ENCODE results near the gene TADA3. TPM values are rescaled to one million over a fixed set of nuclear protein-coding genes. Genes with fewer than 3 reads are reported as not detected.

TADA3 gene
- total and polyA plus RNA-seq, 9 of the 15 experiments (the other 6 are each of a cell fraction or from before 2014, with no cell fraction given): 4.1 to 110 (median 74.8) TPM

GRCh38 chr3:9817436-9817835 is 25.2 kb upstream of the TADA3 start:
- WGBS (ENCODE audit: insufficient coverage, low coverage, missing lambda C conversion rate): 86% methylated on average over 6 of the region's 6 CpGs
- POLR2A ChIA-PET: interaction anchor here (1.1 to 1.7 kb wide), 3 partner anchors 10 to 160 kb away, joined by 3 to 4 read pairs (median 4); no protein-coding TSS in a partner anchor
- no peak for FAIRE-seq

GRCh38 chr3:9815986-9816385 is 23.7 kb upstream of the TADA3 start:
- POLR2A ChIA-PET: interaction anchor here (0.7 to 3.1 kb wide), 6 partner anchors 11 to 140 kb away, joined by 3 to 34 read pairs (median 4); no protein-coding TSS in a partner anchor
- Histone ChIP-seq H3K4me2 (ENCODE audit: insufficient read depth, low read length) (no peak overlapping the region), H3K27ac (ENCODE audit: extremely low read depth, low read depth, low read length) (no peak overlapping the region), H3K9me3 (replicated peaks; ENCODE audit: control insufficient read depth, insufficient read depth, low read depth, low read length) (no peaks in the 10 kb centered on the region), H3K79me2 (ENCODE audit: control insufficient read depth, insufficient read depth, low read length) (no peaks in the 10 kb centered on the region), H2AFZ (ENCODE audit: low read depth, low read length) (no peak overlapping the region), H3K9ac (ENCODE audit: insufficient read depth in 1 of 2, low read depth in 2 of 2, low read length in 2 of 2) (peak overlapping the region in 1 of 2 experiments; percentile 49; a peak in 1 of 4 replicates), H3K9me1 (ENCODE audit: control insufficient read depth, insufficient read depth, low read length) (peaks cover 3% of the 10 kb centered on the region), H3K4me3 (no peak overlapping the region), H3K27me3 (ENCODE audit: control insufficient read depth in 2 of 2, insufficient read depth in 2 of 2, low read length in 2 of 2) (no peaks in the 10 kb centered on the region), H3K4me1 (replicated peaks in 1 of 2; ENCODE audit: control insufficient read depth in 2 of 2, insufficient read depth in 2 of 2, low read length in 2 of 2) (no peaks in the 10 kb centered on the region), H4K20me1 (replicated peaks; ENCODE audit: control insufficient read depth, insufficient read depth, low read length) (no peaks in the 10 kb centered on the region; the same call in 1 of the 2 replicates), H3K36me3 (ENCODE audit: control insufficient read depth, insufficient read depth, low read length) (peaks cover 60% of the 10 kb centered on the region)
- no peak for FAIRE-seq
- no peak for DNase-seq (ENCODE audit: extremely low read depth in 1 of 4, low spot score in 3 of 4)
- in situ Hi-C loops (cut with MboI) (no loop called here), intact Hi-C loops (cut with micrococcal nuclease) (no loop called here)
- ATAC-seq: peak; percentile 16
- TF ChIP-seq POLR2AphosphoS2 (IDR thresholded peaks at IDR 0.05; ENCODE audit: low read length) (0 out of 2 replicates have a peak, but pooled peaks have one; percentile 25), POLR2G (IDR thresholded peaks at IDR 0.05; ENCODE audit: low read depth, low read length) (0 out of 2 replicates have a peak, but pooled peaks have one; percentile 14), HES1 (IDR thresholded peaks at IDR 0.05; ENCODE audit: low read depth) (no peak)
- CTCF ChIA-PET (ENCODE audit: low intra/inter-chr PET ratio): no interaction called here
- no TSS peak for BruUV-seq (replicated peaks)
- WGBS (ENCODE audit: insufficient coverage, low coverage, missing lambda C conversion rate): 90% methylated on average over 9 of the region's 9 CpGs

More at GRCh38 chr3:9817436-9817835, 25.2 kb upstream of the TADA3 start:
- Histone ChIP-seq H3K36me3 (ENCODE audit: control insufficient read depth, insufficient read depth, low read length) (peaks cover 55% of the 10 kb centered on the region), H3K27me3 (ENCODE audit: control insufficient read depth in 2 of 2, insufficient read depth in 2 of 2, low read length in 2 of 2) (no peaks in the 10 kb centered on the region), H4K20me1 (replicated peaks; ENCODE audit: control insufficient read depth, insufficient read depth, low read length) (no peaks in the 10 kb centered on the region; the same call in 1 of the 2 replicates), H2AFZ (ENCODE audit: low read depth, low read length) (no peak overlapping the region), H3K4me2 (ENCODE audit: insufficient read depth, low read length) (no peak overlapping the region), H3K9me1 (ENCODE audit: control insufficient read depth, insufficient read depth, low read length) (peaks cover 3% of the 10 kb centered on the region), H3K9me3 (replicated peaks; ENCODE audit: control insufficient read depth, insufficient read depth, low read depth, low read length) (no peaks in the 10 kb centered on the region), H3K79me2 (ENCODE audit: control insufficient read depth, insufficient read depth, low read length) (no peaks in the 10 kb centered on the region), H3K9ac (ENCODE audit: insufficient read depth in 1 of 2, low read depth in 2 of 2, low read length in 2 of 2) (no peak overlapping the region), H3K27ac (ENCODE audit: extremely low read depth, low read depth, low read length) (no peak overlapping the region), H3K4me3 (no peak overlapping the region), H3K4me1 (replicated peaks in 1 of 2; ENCODE audit: control insufficient read depth in 2 of 2, insufficient read depth in 2 of 2, low read length in 2 of 2) (no peaks in the 10 kb centered on the region)
- DNase-seq (ENCODE audit: extremely low read depth in 1 of 4, low spot score in 3 of 4): no peak
- BruUV-seq (replicated peaks): no TSS peak
- intact Hi-C loops (cut with micrococcal nuclease) (no loop called here), in situ Hi-C loops (cut with MboI) (no loop called here)
- peak; percentile 19; the same call in 1 of the 2 replicates for TF ChIP-seq POLR2AphosphoS5 (IDR thresholded peaks at IDR 0.05; ENCODE audit: control insufficient read depth, insufficient read depth, low read depth, low read length)
- TF ChIP-seq TGIF2 (CRISPR knock-in tag; IDR thresholded peaks at IDR 0.05): no peak
- CTCF ChIA-PET (ENCODE audit: low intra/inter-chr PET ratio): no interaction called here
- no peak for ATAC-seq

All from K562 (cell line).